HAP-1 (cell line): ENCODE results near the gene ARMH3.

Experiments
- DNase-seq, 2 experiments: peaks; one replicate each; pipeline ENCODE4 v3.0.0-alpha.2; 2016 to 2020; ENCODE audit warnings: low spot score in 2 of 2
- H3K27me3 ChIP-seq: fragments of 250-450 bp; sonication (Bioruptor Pico); 2 replicates; pipeline ENCODE4 v1.5.1; 2020; ENCODE audit warnings: low read depth, mild to moderate bottlenecking, moderate library complexity
- H3K36me3 ChIP-seq: fragments of 250-450 bp; sonication (Bioruptor Pico); replicated peaks from 2 replicates; pipeline ENCODE4 v1.5.1; 2020; ENCODE audit warnings: mild to moderate bottlenecking
- H3K4me1 ChIP-seq: fragments of 250-450 bp; sonication (Bioruptor Pico); 2 replicates; pipeline ENCODE4 v1.5.1; 2020; ENCODE audit warnings: mild to moderate bottlenecking
- H3K4me3 ChIP-seq: fragments of 250-450 bp; sonication (Bioruptor Pico); 2 replicates; pipeline ENCODE4 v1.5.1; 2020; ENCODE audit warnings: mild to moderate bottlenecking, moderate library complexity
- H3K9me3 ChIP-seq: fragments of 250-450 bp; sonication (Bioruptor Pico); 2 replicates; pipeline ENCODE4 v1.5.1; 2020; ENCODE audit warnings: mild to moderate bottlenecking, moderate library complexity
- in situ Hi-C: fragments of 300-500 bp; cut with MboI; formaldehyde crosslinking; loops from 3 replicates; pipeline ENCODE4 v1.14.3; 2020; ENCODE audit warnings: low sequenced_read_pairs, inconsistent platforms, mixed read lengths

ARMH3 gene

GRCh38 chr10:101902820-101903145 lies 153.2 kb downstream of the ARMH3 start:
- DNase-seq, result no peak
- H3K36me3 ChIP-seq, result no peaks in the 10 kb centered on the region
- H3K9me3 ChIP-seq, result no peaks in the 10 kb centered on the region
- H3K4me3 ChIP-seq, result no peak overlapping the region
- H3K4me1 ChIP-seq, result no peaks in the 10 kb centered on the region
- no peaks in the 10 kb centered on the region for H3K27me3 ChIP-seq
- in situ Hi-C loops, result no loop called here

DNA sequence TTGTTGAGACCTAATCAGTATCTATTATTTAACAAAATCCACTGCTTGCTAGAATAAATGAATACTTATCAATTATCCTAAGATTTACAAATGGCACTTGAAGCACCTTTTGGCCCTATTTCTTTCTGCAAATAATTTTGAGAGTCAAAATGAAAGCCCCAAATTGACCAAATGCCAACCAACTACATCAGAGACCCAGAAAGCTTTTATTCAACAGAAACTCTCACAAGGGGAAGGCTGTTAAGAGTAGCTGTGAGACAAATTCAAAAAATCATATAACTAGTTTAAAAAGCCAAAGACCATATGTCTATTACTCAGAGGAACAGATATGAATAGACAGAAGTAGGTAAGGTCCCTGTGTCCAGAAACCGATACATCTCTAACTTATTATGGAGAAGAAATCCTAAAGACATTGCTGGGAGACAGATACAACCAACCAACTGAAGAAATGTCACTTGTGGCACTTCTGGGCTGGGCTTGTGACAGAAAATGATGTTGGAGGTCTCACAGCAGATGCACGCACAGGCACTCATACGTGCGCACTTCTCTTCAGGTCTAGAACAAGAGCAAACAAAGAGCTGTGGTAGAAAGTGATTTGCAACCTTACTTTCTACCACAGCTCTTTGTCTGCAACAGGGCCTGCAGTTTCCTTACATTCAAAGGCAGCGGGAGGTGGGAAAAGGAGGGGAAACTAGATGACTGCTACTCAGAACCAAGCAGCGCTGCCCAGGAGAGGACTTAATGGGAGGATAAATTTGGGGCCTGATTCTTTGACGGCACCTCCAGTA lies 153.7 kb downstream of the ARMH3 start:
- Histone ChIP-seq H3K36me3 (no peaks in the 10 kb centered on the region), H3K9me3 (no peaks in the 10 kb centered on the region), H3K27me3 (no peaks in the 10 kb centered on the region), H3K4me3 (no peak overlapping the region), H3K4me1 (no peaks in the 10 kb centered on the region)
- DNase-seq, result no peak
- in situ Hi-C loops, result no loop called here

GRCh38 chr10:101901340-101901739 lies 154.6 kb downstream of the ARMH3 start:
- H3K4me3 ChIP-seq, result no peak overlapping the region
- in situ Hi-C loops, result no loop called here
- H3K9me3 ChIP-seq, result no peaks in the 10 kb centered on the region
- H3K36me3 ChIP-seq, result no peaks in the 10 kb centered on the region
- H3K27me3 ChIP-seq, result no peaks in the 10 kb centered on the region
- no peaks in the 10 kb centered on the region for H3K4me1 ChIP-seq
- DNase-seq, result no peak

DNA sequence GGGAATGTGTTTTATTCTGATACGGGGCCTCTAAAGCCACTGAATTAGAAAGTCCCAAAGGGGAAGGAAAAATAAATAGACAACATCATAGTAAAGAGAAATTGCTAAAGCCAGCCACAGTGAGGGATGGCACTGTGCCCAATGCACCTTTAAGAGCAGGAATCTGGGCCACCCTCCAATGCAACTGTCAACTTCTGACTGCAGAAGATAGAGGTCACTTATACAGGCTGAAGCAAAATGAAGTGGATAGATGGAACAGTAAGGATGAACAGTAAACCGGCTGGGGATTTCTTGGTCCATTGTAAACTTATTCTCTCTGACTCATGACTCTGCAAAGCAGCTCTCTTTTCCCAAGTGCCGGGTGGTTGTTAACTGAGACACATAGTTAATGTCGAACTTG lies 158.3 kb downstream of the ARMH3 start:
- H3K9me3 ChIP-seq, result no peaks in the 10 kb centered on the region
- no peak overlapping the region for H3K4me3 ChIP-seq
- in situ Hi-C loops, result no loop called here
- no peaks in the 10 kb centered on the region for H3K36me3 ChIP-seq
- DNase-seq, result no peak
- no peaks in the 10 kb centered on the region for H3K4me1 ChIP-seq
- no peaks in the 10 kb centered on the region for H3K27me3 ChIP-seq

DNA sequence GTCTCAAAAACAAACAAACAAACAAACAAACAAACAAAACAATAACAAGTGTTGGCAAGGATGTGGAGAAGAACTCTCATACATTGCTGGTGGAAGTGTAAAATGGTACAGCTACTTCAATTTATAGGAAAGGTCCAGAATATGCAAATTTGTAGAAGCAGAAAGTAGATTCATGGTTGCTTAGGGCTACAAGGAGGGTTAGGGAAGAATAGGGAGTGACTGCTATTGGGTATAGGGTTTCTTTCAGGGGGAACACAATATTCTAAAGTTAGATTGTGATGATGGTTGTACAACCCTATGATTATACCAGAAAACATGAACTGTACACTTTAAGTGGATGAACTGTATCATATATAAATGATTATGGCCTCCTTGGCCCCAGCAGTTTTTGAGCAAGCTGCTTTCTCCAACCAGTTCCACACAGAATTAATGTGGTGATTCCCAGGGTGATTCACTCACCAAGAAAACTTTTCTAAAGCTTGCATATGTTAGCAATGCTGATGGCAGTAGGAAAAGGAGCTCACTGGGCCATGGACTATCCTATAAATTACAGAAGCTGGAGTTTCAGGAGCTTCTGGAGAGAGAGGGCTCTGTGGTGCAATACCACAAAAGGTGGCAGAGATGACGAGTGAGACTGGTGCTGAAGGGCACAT lies 159.6 kb downstream of the ARMH3 start:
- Histone ChIP-seq H3K27me3 (no peaks in the 10 kb centered on the region), H3K4me3 (no peak overlapping the region), H3K9me3 (no peaks in the 10 kb centered on the region), H3K36me3 (no peaks in the 10 kb centered on the region), H3K4me1 (no peaks in the 10 kb centered on the region)
- in situ Hi-C loops, result no loop called here
- no peak for DNase-seq

GRCh38 chr10:101895781-101896180 lies 160.2 kb downstream of the ARMH3 start:
- H3K4me3 ChIP-seq, result no peak overlapping the region
- no peaks in the 10 kb centered on the region for H3K36me3 ChIP-seq
- in situ Hi-C loops, result no loop called here
- H3K9me3 ChIP-seq, result no peaks in the 10 kb centered on the region
- no peaks in the 10 kb centered on the region for H3K4me1 ChIP-seq
- no peaks in the 10 kb centered on the region for H3K27me3 ChIP-seq
- DNase-seq, result no peak

DNA sequence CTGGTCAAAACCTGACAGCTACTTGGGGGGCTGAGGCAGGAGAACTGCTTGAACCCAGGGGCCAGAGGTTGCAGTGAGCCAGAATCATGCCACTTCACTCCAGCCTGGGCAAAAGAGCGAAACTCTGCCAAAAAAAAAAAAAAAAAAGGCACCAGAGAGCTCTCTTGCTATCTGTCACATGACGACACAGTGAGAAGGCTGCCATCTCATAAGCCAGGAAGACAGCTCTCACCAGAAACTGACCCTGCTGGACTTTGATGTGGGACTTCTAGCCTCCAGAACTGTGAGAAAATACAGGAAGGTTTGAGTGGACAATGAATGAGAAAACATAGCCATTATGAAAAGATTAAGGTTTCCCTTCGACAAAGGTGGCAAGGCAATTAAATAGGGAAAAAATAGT lies 161.2 kb downstream of the ARMH3 start:
- Histone ChIP-seq H3K4me3 (no peak overlapping the region), H3K9me3 (no peaks in the 10 kb centered on the region), H3K27me3 (no peaks in the 10 kb centered on the region), H3K4me1 (no peaks in the 10 kb centered on the region), H3K36me3 (no peaks in the 10 kb centered on the region)
- no peak for DNase-seq
- in situ Hi-C loops, result no loop called here

DNA sequence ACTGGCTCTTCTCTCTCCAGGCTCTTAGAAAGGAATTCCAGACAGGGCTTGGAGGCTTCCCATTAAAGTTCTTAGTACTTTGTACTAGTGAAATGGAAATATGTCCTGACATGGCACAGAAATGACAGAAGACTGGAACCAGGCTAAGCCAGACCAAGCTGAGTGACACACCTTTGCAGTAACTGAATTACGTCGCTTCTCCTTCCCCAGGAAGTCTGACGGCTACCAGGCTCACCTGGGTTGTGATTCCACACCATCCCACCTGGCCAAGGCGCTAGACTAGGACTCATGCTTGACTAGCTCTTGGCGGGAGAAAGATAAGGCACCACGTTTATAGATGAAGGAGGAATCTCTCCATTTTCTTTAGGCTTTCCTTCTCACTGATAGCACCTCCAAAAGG lies 161.7 kb downstream of the ARMH3 start:
- no peaks in the 10 kb centered on the region for H3K4me1 ChIP-seq
- in situ Hi-C loops, result no loop called here
- H3K4me3 ChIP-seq, result no peak overlapping the region
- DNase-seq, result no peak
- H3K36me3 ChIP-seq, result no peaks in the 10 kb centered on the region
- H3K9me3 ChIP-seq, result no peaks in the 10 kb centered on the region
- H3K27me3 ChIP-seq, result no peaks in the 10 kb centered on the region

DNA sequence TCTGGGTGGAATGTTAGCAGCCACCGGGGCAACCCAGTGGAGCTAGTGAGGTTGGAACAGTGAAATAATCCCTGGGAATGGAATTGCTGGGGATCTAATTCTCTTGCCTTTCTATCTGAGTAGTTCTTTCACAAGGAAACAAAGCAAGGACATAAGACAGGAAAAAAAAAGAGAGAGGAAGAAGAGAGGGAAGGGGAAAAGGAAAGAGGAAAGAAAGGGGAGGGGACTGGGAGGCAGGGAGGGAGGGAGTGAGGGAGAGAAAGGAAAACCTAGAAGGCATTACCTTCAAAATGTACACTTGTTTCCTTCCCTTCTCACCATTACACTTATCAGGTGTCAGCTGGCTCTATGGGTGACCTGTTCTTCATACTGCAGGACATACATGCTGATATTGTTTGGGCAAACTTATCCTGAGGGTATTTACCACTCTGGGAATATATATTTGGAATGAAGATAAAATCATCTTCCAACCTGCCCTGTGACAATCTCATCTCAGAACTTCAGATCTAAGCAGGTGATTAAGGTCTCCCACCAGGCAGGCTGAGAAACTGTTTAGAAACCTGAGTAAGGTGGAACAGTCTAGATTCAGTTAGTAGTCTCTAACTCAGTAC lies 162.4 kb downstream of the ARMH3 start:
- Histone ChIP-seq H3K4me1 (no peaks in the 10 kb centered on the region), H3K36me3 (no peaks in the 10 kb centered on the region), H3K4me3 (no peak overlapping the region), H3K27me3 (no peaks in the 10 kb centered on the region), H3K9me3 (no peaks in the 10 kb centered on the region)
- no peak for DNase-seq
- in situ Hi-C loops, result no loop called here

- H3K9me3 ChIP-seq, result no peaks in the 10 kb centered on the region
- no peaks in the 10 kb centered on the region for H3K36me3 ChIP-seq
- no peaks in the 10 kb centered on the region for H3K4me1 ChIP-seq
- in situ Hi-C loops, result no loop called here
- H3K4me3 ChIP-seq, result no peak overlapping the region
- no peak for DNase-seq
- H3K27me3 ChIP-seq, result no peaks in the 10 kb centered on the region
These were observed 163.1 kb downstream of the ARMH3 start for GRCh38 chr10:101892782-101893391.

DNA sequence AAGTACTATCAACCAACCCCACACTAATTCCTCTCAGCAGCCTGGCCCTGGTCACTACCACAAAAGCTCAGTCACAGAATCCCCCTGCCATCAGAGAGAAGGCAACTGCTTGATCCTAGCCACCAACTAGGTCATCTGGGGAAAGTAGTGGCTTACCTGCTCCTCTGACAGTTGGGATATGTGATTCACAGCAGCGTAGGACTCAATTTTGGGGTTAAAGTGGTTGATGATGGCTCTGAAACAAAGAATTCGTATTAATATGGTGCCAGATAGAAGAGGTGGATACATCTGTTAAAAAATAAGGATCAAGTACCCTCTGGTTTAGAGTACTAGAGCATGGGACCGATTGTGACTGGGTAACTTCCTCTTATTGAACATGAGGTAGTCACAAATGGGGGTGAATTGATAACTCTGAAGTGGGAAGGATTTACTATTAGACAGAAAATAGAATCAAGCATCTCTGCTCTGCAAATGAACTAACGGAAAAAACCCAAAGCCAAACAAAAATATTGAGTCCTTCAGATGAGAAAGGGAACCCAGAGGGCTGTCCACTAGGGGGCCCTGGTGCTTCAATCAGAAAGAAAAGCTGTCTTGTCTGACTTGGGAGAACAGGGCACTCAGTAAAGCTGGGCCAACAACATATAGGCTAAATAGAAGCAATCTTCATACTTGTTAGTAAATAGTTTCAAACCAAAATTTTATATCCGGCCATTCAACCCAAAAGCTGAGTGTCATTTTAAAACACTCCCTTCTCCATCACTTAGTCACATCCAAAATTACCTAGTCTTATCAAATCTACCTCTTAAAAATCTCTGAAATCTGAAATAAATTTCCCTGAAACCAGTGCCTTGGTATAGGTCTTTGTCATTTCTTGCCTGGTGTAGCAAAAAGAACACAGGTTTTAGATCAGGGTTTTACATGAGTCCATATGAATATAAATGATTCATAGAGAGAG lies 166.4 kb downstream of the ARMH3 start:
- H3K36me3 ChIP-seq, result no peaks in the 10 kb centered on the region
- no peaks in the 10 kb centered on the region for H3K9me3 ChIP-seq
- peak; percentile 49 to 85 for DNase-seq
- H3K27me3 ChIP-seq, result no peaks in the 10 kb centered on the region; the same call in 1 of the 2 replicates
- no peak overlapping the region for H3K4me3 ChIP-seq
- H3K4me1 ChIP-seq, result no peaks in the 10 kb centered on the region
- in situ Hi-C loops, result no loop called here

DNA sequence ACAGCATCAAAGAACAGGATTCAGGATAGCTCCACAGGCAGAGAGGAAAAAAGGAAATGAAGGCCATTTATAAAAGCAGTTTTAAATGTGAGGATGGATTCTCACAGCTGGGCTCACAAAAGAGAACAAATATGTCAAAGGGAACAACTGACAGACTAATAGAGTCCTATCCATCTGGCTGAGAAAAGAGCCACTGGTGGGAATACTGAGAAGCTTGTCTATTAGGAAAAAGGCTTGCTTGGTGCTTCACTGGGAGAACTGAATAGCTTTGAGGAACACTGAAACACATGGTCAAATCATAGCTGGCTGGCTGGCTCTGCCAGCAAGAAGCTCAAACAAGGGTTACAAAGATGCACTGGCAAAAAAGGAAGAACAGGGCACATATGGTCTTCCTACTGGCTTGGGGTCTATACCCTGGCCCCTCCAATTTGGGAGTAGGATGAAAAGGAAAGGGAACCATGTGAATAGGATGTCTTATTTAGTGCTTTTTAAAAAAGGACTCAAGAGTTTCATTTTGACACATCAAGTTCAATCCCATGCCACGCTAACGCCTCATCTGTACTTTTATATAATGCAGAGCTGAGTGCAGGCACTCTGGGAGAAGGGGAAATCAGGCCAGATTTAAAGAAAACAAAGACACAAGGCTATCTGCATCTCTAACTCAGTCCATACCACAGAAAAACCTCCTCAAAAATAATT lies 167.6 kb downstream of the ARMH3 start:
- Histone ChIP-seq H3K4me1 (no peaks in the 10 kb centered on the region), H3K9me3 (no peaks in the 10 kb centered on the region), H3K36me3 (no peaks in the 10 kb centered on the region), H3K27me3 (no peaks in the 10 kb centered on the region; the same call in 1 of the 2 replicates), H3K4me3 (no peak overlapping the region)
- DNase-seq, result no peak
- in situ Hi-C loops, result no loop called here

DNA sequence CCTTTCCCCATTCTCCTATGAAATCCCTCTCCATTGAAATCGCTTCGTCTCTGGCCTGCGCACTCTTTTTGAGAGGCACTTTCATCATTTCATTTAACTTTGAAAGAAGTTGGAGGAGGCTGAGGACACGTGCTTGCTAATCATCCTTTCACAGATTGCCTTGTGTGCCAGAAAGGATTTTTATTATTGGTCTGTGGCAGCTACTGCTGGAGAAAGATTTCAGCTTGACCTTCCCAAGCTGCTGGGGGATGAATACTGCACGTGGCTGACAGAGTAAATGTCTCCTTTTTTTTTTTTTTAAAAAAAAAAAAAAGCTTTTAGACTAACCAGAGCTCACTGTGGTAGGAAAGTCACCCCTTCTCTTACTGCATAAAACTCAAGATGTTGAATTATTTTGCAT lies 168.2 kb downstream of the ARMH3 start:
- in situ Hi-C loops, result no loop called here
- Histone ChIP-seq H3K27me3 (no peaks in the 10 kb centered on the region; the same call in 1 of the 2 replicates), H3K9me3 (no peaks in the 10 kb centered on the region), H3K4me3 (no peak overlapping the region), H3K36me3 (no peaks in the 10 kb centered on the region), H3K4me1 (no peaks in the 10 kb centered on the region)
- DNase-seq, result no peak
